Measurements from ENCODE around the gene PKIB. TPM values are rescaled to one million over a fixed set of nuclear protein-coding genes. Genes with fewer than 3 reads are reported as not detected.
"Not testable (repeated sequence)": the region's sequence is repeated elsewhere in the genome, so short reads cannot be mapped to it uniquely, and the experiment has no call there.

PKIB gene
- total RNA-seq, 1 experiment from 2014 or later = 0.72 TPM

DNA sequence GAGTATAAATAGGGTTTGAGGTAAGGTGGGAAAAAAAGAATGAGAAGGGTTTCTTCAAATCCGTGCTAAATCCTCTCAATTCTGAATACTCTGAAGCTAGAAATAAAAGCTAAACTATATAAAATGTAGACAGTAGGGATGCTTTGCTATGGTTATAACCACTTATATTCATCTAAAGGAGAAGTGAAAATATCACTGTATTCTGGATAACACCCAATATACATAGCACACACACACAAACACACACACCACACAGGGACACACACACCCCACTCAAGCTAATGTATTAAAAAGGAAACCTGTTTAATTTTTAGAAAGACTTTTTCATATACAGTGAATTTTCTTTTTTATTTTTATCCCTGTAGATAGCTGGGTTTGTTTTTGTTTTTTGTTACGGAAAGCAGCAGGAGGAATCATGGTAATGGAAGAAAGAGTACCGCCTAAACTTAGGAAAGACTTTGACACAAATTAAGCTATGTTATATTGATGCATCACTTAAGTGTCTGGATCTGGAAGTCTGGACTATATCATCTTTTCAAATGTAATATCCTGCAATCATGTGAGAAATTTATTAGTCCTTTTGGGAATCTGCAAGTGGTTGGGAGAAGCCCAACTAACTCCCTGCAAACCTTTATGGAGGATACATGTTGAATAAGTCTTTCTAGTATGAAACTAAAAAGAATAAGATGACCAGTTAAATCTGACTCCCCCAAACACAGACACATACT, 100.9 kb downstream of the PKIB start:
- no peak for DNase-seq (ENCODE audit: low read depth)

DNA sequence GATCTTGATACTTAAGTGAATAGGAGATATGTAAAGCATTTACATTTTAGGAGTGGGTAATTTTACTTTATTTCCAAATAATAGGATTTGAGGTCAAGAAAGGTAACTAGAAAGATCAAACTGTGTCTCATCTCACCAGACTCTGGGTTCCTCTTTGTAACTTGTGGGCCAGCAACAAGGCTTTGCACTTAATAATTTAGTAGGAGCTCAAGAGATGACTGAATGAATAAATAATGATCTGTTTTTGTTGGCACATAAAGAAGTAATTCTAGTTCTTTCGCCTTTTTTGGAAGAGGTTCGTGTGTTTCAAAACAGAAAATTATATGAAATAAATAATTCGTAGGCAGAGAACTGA, 101.9 kb downstream of the PKIB start:
- DNase-seq (ENCODE audit: low read depth) = no peak

DNA sequence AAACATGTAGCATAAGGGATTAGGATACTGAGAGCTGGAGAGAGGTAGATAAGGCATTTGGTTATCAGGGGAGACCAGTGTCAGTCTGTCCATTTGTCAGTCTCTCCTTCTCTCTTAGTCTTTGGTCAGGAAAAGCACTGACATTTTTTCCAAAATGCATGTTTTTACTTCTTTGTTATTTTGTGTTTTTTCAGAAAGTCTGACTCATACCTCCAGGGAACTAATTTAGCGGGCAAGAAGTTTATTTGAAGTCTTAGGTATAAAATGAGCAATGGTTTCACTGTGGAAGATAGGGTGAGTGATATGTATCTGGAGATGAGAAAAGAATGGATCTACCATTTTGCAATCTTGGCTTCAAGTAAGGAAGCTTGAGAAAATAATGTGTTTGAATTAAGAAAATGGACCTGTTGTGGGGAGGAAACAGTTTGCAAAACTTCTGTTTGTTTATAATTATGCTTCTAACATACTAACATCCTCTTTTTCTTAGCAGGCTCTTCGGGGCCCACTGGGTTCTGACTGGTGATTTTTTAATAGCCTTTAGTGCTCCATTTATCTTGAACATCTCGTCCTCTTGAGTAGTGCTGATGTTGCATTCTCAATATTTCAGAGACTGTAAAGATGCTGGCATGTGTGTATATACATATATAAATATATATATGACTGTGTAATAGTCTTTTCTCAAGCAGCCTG, 102.4 kb downstream of the PKIB start:
- no peak for DNase-seq (ENCODE audit: low read depth)

DNA sequence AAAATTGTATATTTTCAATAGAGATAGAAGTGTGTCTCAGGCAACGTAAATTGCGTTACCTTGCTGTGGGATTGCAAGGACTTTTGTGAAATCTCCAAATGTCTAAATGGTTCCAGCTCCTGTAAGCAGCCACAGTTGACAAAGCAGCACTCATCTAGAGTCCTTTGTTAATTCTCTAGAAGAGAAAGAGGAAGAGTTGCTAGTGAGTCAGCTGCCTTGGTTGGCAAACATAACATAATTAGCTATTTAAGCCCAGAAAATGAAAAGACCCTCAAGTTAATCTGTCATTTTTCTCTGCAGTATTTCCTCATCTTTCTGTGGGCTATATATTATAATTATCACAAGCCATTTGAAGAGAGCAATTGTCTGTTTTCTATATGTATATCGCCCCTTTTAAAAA, 102.9 kb downstream of the PKIB start:
- no peak for DNase-seq (ENCODE audit: low read depth)

DNA sequence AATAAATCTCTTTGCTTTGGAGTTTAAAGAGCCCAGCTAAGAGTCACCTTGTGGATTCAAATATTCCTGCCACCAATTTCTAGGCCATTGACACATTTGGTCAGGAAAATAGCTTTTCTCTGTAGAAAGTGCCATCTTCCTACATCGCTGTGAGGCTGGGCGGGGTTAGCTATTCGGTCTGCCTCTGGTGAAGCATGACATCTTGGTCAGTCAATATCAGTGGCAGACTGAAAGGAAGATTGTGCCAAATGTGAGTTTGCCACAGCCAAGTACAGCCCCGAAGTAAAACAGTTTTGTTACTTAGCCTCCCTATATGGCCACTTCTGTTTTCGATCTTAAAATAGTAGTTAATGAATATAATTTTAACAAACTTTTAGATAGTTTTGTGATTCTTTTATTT, 103.9 kb downstream of the PKIB start:
- no peak for DNase-seq (ENCODE audit: low read depth)

DNA sequence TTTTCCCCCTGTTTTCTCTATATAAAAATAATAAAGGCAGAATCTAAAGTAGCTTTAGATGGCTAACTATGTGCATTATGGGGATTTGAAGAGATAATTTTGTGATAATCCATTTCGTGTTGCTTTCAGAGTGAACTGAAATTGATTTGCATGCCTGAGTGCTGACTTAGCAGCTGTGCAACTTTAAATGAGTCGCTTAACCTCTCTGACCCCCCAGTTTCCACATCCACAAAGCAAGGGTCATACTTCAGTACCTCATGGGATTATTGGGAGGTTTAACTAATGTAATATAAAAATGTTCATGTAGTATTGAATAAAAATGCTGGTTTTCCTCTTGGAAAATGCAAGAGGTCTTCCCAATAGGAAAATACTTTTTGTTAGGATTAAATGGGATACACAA, 105.5 kb downstream of the PKIB start:
- no peak for DNase-seq (ENCODE audit: low read depth)

DNA sequence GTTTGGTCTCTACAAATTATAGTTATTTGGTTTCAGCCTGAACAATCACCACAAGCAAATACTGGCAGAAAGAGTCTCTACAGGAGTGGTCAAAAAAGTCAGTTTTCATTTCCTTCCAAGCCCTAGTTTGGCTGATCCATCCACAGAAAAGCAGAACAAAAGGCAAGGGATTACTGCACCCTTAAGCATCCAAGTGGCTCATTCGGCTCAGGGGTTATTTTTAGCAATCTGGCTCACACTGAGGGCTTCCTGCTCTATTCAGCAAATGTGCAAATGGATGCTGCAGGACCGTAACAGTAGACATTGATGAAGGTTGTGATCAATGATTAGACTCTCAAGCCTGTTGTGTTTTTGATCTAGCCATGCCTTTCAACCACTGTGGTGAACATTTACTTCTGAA, 107.1 kb downstream of the PKIB start:
- no peak for DNase-seq (ENCODE audit: low read depth)

DNA sequence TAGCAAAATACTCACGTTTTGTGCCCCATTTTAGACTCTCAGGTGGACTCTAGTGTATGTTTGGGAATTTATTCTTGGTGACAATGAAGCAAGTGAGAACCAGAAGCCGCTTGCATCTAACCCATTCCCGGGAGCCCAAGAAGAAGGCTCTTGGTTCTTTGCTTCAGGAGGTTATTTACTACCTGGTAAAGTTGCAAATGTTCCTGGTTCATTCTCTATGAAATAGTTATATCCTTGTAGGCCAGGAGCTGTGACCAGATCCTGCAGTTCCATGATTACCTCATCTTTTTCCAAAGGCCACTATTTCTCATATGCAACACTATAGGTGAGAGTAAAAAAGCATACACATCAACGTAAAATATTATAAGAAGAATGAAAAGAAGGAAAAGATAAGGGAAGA, 108.4 kb downstream of the PKIB start:
- no peak for DNase-seq (ENCODE audit: low read depth)

DNA sequence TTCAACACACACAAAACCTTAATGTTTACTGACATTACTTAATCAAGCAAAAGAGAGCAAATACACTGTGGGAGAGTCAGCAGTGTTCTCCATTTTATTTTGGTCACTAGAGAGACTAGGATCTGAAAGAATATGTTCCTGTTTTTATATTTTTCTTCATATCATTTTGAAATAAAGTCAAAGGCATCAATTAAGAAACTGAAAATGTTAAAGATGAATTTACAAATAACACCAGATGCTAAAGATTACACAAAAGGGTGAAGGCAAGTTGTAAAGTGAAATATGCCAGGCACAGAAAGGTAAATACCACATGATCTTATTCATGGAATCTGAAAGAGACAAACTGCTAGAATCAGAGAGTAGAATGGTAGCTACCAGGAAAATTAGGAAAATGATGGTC, 109.0 kb downstream of the PKIB start:
- DNase-seq (ENCODE audit: low read depth) = no peak

DNA sequence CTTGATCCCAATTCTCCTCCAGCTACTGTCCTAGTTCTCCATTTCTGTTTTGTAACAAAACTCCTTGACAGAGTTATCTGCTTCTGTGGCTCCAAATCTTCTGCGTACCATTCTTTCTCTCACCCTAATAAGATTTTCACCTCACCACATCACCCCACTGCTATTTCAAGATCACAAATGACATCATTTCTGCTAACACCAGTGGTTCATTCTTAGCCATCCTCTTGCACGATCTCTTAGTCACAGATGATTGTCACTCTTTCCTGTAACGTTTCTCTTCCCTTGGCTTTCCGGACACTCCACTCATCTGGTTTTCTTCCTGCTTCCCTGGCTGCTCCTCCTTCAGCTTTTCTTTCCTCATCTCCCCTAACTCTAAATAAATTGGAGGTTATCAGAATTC, 112.5 kb downstream of the PKIB start:
- no peak for DNase-seq (ENCODE audit: low read depth)

DNA sequence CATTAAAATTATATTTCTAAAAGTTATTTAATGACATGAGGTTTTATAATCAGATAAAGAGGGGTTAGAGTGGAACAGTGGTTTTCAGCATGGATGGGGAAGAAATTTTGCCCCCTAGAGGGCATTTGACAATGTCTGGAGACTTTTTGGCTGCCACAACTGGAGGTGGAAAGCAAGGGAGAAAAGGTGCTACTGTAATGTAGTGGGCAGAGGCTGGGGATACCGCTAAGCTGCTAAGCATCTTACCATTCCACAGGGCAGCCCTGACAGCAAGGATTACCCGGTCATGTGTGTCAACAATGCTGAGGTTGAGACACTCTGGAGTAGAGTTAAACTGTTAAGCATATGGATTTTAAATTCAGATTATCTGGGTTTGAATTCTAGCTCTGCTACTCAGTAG, 116.4 kb downstream of the PKIB start:
- DNase-seq (ENCODE audit: low read depth) = peak; percentile 3

DNA sequence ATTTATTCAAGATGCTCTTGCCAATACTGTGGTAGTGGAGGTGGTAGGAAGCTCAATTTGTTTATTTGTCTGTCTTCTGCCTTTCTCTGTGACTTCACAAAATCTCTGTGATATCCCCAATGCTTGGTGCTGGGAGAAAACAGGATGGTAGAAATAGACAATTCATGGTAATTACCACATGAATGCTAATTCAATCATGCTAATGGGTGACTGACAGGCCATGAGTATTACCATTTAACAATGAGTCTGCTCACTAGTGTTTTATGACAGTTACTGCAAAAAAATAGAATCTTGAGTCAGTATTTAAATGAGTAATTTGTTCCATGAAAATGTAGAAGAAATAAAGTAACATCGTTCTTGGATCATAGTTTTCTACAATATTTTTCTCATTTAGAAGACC, 117.0 kb downstream of the PKIB start:
- DNase-seq (ENCODE audit: low read depth) = no peak

DNA sequence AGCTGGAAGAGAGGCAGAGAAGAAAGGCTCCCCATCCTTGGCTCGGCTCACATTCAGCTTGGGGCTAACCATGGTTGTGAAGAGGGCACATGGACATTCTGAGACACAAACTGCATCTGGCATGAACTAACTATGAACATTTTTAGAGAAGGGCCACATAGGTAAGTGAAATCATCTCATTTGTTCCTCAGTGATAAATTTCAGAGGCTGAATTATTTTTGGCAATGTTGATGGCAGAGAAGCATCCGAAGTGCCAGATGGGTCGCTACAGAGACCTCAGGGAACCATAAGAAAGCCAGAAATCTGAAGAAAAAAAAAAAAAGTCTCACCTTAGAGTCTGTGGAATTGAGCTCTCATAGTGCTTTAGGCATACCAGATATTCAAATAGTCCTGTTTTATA, 120.1 kb downstream of the PKIB start:
- DNase-seq (ENCODE audit: low read depth) = no peak

DNA sequence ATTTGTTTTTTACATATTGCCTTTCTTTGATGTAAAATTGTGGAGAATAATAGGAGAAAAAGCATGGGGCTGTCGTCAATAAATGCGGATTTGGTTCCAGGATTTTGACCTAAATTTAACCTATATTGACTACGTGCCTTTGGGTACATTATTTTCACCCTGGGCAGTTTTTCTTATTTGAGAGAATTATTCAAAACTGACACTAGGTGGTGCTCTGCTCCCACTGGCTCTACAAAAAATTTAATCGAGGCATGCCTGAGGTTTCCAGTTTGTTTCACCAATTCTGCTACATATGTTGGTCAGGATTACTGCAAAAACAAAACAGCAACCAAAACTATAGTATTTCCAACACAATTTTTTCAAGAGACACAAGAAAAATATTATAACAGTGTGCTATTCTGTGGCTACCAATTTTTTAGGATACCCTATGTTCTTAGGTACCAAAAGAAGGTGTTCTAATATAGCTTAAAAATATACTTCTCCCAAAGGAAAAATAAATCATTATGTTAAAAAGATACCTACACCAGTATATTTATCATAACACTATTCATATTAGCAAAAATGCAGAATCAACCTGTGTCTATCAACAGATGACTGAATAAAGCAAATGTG, 120.7 kb downstream of the PKIB start:
- DNase-seq (ENCODE audit: low read depth) = peak; percentile 30

DNA sequence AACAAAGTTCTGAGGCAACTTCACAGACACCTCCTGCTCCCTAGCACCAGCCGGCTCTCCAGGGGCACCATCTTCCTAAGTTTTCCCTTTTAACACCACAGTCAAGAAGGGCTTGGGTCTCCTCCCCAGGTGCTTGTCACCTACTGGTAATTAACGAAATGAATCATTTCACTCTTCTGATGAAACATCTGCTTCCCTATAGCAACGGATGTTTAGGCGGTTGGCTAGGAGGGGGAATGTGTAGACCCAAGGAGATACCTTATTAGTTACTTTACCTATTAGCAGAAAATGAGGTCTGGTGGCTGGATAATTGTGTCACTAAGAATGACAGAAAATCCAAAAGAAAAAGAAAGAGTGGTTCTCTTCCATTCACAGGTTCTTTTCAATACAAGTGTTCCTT, 123.1 kb downstream of the PKIB start:
- DNase-seq (ENCODE audit: low read depth) = no peak

DNA sequence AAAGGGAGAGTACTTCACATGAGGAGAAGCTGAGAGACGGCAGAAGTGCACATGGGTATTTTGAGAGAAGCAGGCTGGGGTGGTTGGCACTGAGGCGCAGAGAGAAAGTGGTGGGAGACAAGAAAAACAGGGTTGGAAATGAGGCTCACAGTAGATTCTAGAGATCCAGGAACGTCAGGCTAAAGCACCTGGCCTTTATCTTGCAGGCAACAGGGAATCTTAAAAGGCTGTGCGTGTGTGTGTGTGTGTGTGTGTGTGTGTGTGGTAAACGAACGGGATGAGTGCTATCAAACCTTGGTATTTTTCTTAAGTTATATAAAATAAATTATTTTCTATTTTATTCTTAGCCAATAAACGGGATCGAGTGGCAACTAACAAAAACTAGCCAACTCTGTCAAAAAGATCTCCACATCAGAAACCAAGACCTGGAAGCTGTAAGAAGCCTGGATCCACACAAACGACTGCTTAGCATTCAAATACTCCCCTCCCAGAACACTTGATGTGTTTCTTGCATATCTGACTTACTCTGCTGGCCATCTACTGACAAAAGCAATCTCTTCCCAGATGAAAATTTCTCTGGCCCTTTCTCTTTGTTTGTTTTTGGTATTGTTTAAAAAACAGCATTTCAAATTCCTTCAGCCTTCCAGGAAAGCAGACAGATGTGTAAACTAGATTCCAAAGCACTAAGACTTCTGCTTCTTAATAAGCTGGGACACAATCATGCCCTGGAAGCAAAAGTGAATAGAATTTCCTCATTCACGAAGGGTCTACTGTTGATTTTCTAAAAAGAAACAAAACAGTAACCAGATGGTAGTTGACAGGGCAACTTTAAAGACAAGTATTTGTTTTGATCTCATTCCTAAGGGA, 124.6 kb downstream of the PKIB start:
- DNase-seq (ENCODE audit: low read depth) = no peak

DNA sequence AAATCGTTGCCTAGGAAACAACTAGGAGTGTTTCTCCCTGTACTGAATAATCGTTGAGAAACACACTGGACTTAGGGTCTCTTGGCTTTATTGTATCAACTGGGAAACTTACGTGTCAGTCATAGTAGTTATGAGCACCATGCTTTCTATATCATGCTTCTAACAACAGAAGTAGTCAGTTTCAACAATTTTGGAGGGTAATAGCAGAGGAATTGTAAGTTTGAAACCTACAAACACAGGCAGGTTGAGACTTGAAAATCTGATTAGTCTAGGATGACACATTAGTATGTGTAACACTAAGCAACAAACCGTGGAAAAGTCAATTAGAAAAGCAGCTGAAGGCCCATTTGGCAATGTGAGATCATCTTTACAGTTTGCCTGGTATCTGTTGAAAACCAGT, 125.4 kb downstream of the PKIB start:
- DNase-seq (ENCODE audit: low read depth) = no peak

DNA sequence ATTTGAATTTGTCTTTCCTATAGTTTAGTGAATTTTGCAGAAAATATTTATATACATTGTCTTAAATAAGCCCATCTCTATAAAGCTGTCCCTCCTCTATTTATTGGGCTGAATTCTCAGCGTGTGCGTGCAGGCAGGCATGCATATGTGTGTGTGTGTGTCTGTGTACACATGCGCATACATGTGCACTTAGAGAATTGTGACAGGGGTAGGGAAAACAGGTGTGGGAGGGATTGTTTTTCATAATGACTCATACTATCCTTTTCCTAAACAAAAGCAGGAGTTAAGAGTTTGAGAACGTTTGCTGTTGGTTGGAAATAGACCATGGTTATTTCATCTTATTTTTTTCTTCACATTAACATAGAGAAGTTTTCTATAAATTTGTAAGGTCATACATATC, 126.0 kb downstream of the PKIB start:
- DNase-seq (ENCODE audit: low read depth) = no peak

DNA sequence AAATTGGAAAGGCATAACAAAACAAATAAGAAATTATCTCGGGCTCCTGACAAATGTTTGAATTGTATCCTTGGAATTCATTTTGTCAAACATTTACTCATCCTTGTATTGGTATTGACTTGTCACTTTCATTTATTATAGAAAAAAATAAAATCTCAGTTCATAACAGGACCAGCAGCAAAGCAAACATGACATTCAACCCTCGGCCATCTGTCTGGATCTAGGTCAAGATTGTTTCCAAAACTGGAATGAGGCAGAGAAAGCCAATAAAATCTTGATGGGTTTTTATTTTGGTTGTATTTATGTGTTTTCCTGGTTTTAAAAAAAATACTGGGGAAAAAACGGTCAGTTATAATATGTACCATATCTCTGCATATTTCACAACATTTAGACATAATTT, 126.4 kb downstream of the PKIB start:
- no peak for DNase-seq (ENCODE audit: low read depth)

DNA sequence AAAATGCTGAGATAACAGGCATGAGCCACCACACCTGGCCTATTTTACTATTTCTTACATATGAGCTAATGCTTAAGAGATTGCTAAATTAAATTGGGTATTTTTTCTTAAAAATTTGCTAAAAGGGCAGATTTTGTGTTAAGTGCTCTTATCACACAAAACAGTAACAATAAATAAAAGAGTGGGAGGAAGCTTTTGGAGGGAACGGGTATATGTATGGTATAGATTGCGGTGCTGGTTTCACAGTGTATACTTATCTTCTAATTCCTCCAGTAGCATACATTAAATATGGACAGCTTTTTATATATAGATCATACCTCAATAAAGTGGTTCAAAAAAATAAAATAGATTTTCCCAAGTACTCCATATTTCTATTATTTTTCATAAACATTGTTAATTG, 129.9 kb downstream of the PKIB start:
- DNase-seq (ENCODE audit: low read depth) = no peak

DNA sequence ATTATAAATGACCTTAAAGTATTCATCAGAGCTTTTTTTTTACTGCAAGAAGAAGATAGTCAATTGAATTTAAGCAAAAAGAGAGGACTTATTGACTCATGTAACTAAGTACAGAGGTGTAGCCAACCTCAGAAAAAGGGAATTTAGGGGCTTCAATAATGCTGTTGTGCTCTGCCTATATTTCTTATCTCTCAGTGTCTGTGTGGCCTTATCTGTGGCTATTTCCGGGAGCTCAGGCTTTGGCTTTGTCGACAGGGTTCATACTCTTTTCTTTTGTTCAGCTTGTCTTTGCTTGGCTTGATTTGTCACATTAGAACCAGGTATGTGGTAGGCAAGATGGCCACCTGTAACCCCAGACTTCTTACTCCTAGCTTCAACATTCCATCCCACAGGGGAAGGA, 130.7 kb downstream of the PKIB start:
- no peak for DNase-seq (ENCODE audit: low read depth)

DNA sequence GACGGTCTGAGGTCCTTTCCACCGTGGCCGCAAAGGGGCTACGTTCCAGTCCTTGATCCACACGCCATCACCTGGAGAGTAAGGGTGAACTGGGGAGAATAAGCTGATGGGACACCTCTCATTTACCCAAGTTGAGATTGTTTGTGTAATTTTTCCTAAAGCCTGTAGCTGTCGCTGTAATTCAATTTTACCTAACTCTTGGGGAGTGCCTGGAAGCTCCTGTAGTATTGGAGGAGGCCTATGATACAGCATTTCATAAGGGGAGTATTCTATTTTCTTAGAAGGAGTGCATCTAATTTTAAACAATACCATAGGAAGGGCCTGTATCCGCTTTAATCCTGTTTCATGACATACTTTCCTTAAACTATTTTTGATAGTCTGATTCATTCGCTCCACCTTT, 134.0 kb downstream of the PKIB start:
- not testable (repeated sequence) for DNase-seq (ENCODE audit: low read depth)

Data from RPMI7951 (cell line).